ES-I3 (cell line): ENCODE results near the gene CNIH2.
A peak's percentile ranks its signal among the peaks of the same experiment; 100 is the strongest.
"Not testable (repeated sequence)": the region's sequence is repeated elsewhere in the genome, so short reads cannot be mapped to it uniquely, and the experiment has no call there.

Source experiments
- H3K36me3 ChIP-seq: 2 replicates; pipeline ENCODE4 v1.6.1; 2013; ENCODE audit warnings: mild to moderate bottlenecking, low read length, control low read depth, moderate library complexity; ENCODE audit not compliant: insufficient read depth
- H3K4me1 ChIP-seq: 2 replicates; pipeline ENCODE4 v1.6.1; 2013; ENCODE audit warnings: mild to moderate bottlenecking, control low read depth, low read length; ENCODE audit not compliant: insufficient read depth
- H3K9ac ChIP-seq: 2 replicates; pipeline ENCODE4 v1.6.1; 2013; ENCODE audit warnings: low read depth, mild to moderate bottlenecking, low read length, moderate library complexity
- H3K9me3 ChIP-seq: 2 replicates; pipeline ENCODE4 v1.6.1; 2013; ENCODE audit warnings: mild to moderate bottlenecking, low read length, moderate library complexity; ENCODE audit not compliant: control insufficient read depth, insufficient read depth

Gene CNIH2

DNA sequence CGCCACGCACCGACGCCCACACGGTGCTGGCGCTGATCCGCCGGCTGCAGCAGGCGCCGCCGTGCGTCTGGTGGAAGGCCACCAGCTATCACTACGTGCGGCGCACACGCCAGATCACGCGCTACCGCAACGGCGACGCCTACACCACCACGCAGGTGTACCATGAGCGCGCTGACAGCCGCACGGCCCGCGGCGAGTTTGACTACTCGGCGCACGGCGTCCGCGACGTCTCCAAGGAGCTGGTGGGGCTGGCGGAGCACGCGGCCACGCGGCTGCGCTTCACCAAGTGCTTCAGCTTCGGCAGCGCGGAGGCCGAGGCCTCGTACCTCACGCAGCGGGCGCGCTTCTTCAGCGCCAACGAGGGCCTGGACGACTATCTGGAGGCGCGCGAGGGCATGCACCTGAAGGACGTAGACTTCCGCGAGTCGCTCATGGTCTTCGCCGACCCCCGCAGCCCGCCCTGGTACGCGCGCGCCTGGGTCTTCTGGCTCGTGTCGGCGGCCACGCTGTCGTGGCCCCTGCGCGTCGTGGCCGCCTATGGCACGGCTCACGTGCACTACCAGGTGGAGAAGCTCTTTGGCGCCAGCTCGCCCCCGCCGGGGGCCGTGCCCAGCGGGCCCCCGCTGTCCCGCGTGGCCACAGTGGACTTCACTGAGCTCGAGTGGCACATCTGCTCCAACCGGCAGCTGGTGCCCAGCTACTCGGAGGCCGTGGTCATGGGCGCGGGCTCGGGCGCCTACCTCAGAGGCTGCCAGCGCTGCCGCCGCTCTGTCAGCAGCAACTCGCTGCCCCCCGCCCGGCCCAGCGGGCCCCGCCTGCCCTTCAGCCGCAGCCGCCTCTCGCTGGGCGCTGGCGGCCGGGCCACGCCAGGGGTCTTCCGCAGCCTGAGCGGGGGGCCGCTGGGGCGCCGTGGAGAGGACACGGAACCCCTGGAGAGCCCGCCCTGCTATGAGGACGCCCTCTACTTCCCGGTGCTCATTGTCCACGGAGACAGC lies 16.9 kb downstream of the CNIH2 start:
- Histone ChIP-seq H3K9me3 (no peaks in the 10 kb centered on the region), H3K36me3 (no peaks in the 10 kb centered on the region), H3K9ac (no peak overlapping the region)

DNA sequence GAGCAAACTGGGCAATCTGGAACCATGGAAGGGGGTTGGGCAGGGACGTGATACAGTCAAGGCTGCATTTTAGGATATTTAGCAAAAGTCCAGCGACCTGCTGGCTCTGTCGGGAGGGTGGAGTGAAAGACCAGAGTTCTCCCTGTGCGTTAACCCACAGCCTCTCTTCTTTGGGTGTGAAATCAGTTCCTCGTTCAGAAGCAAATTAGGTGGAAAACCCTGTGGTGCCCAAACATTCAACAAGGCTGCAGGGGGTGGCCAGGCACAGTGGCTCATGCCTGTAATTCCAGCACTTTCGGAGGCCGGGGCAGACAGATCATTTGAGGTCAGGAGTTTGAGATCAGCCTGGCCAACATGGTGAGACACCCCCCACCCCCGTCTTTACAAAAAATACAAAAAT lies 19.6 kb downstream of the CNIH2 start:
- Histone ChIP-seq H3K9ac (no peak overlapping the region), H3K9me3 (no peaks in the 10 kb centered on the region), H3K36me3 (no peaks in the 10 kb centered on the region), H3K4me1 (peaks cover 5% of the 10 kb centered on the region; the same call in 1 of the 2 replicates)

More for the DNA sequence above, 16.9 kb downstream of the CNIH2 start:
- H3K4me1 ChIP-seq: peaks cover 11% of the 10 kb centered on the region; the same call in 1 of the 2 replicates

DNA sequence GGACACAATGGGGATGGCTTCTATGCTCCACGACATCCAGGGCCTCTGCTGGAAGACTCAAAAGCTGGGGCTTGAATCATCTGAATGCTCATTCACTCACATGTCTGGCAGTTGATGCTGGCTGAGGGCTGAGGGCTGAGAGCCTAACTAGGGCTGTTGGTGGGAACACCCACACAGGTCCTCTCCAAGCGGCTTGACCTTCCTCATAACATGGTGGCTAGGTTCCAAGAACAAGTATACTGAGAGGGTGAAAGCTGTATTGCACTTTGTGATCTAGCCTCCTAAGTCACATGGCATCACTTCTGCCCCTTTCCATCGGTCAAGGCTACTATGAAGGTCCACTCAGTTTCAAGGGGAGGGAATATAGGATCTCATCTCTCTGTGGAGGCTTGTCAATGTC lies 21.2 kb downstream of the CNIH2 start:
- Histone ChIP-seq H3K4me1 (peaks cover 5% of the 10 kb centered on the region; the same call in 1 of the 2 replicates), H3K9ac (no peak overlapping the region), H3K36me3 (no peaks in the 10 kb centered on the region), H3K9me3 (no peaks in the 10 kb centered on the region)

DNA sequence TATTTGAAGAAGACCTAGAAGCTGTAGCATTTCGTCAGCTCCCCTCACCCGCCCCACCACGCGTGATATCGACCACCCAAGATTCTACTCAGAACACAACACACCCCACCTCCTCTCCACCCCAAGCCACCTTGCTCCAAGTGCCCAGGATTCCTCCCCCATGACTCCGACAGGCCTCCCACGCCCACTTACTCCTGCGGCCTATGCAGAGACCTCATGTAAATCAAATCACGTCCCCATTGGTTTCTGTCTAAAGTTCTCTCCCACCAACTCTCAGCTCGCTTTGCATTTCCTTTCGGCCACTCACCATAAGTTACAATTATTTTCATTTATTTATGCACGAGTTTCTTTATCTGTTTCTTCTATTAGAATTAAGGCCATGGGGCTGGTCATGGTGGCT lies 24.7 kb downstream of the CNIH2 start:
- H3K9me3 ChIP-seq: no peaks in the 10 kb centered on the region
- no peaks in the 10 kb centered on the region for H3K36me3 ChIP-seq
- no peak overlapping the region for H3K9ac ChIP-seq
- H3K4me1 ChIP-seq: peaks cover under 1% of the 10 kb centered on the region; the same call in 1 of the 2 replicates

DNA sequence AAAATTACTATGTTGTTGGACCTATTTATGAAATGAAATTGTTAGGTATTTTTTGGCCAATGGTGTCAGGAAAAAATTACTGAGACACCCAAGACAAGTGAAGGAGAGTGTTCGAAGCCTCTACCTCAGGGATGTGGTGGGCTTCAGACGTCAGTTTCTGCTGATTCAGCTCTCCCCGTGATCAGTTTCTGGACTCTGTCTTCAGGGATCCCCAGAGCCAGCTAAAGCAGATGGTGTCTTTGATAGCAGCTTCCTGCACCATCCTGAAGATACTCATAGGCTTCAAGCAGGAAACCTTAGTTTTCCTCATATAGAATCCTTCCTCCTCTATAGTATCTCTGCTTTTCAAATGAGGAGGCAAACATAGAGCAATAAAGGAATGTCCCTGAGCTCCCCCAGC lies 31.5 kb downstream of the CNIH2 start:
- Histone ChIP-seq H3K4me1 (peaks cover 12% of the 10 kb centered on the region), H3K36me3 (no peaks in the 10 kb centered on the region), H3K9me3 (no peaks in the 10 kb centered on the region), H3K9ac (no peak overlapping the region)

DNA sequence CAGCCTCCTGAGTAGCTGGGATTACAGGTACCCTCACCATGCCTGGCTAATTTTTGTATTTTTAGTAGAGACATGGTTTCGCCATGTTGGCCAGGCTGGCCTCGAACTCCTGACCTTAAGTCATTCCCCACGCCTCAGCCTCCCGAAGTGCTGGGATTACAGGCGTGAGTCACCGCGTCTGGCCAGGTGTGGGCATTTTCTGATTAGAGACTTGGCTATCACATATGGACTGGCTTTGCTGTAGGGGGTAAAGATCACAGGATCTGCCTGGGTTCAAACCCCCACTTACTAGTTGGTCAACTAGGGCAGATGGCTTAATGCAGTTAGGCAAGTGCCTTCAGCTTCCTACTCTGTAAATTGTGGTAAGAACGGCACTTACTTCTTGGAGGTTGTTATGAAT lies 32.3 kb downstream of the CNIH2 start:
- peaks cover 14% of the 10 kb centered on the region for H3K4me1 ChIP-seq
- H3K9ac ChIP-seq: no peak overlapping the region
- no peaks in the 10 kb centered on the region for H3K36me3 ChIP-seq
- no peaks in the 10 kb centered on the region for H3K9me3 ChIP-seq

DNA sequence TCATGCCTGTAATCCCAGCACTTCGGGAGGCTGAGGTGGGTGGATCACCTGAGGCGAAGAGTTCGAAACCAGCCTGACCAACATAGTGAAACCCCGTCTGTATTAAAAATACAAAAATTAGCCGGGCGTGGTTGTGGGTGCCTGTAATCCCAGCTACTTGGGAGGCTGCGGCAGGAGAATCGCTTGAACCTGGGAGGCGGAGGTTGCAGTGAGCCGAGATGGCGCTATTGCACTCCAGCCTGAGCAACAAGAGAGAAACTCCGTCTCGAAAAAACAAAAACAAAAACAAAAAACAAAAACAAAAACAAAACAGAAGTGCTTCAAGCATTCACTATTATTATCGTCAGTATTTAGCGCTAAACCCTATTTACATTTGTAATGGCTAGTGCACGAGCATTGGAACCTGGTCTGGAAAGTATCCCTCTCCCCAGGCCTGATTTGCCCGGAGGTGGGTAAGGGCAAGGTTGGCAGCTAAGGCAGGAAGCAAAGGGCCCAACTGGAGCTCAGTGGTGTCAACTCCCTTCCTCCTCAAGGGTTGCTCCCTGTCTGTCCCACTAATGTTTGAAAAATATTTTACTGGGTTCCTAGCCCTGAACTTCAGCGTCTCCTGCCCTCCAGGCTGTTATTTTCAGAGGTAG lies 32.9 kb downstream of the CNIH2 start:
- H3K36me3 ChIP-seq, H3K9me3 ChIP-seq: not testable (repeated sequence)
- H3K9ac ChIP-seq: peak overlapping the region; percentile 63; the same call in 1 of the 2 replicates
- H3K4me1 ChIP-seq: peaks cover 14% of the 10 kb centered on the region

DNA sequence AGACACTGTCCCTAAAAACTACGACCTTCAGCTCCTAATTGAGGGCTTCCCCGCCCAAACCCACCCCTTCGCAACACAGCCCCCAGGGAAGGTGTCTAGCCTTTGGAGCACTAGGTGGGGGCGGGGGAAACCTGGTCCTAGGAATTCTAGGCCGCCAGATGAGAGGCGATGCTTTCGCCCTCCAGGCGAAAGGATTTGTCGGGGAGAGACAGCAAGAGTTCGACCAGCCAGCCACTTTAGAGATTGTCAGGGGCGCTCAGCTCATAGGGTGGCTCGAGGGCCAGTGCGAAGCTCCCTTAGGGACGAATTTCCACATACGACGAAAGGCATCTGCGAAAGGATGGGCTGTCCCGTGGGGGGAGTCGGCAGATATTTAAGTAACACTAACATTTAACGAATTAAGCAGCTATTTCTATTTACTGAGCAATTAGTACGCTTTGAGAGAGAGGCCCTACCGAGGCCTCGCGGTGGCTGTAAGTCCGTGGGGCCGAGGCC lies 33.5 kb downstream of the CNIH2 start:
- H3K36me3 ChIP-seq: no peaks in the 10 kb centered on the region
- H3K9me3 ChIP-seq: no peaks in the 10 kb centered on the region
- peak overlapping the region; percentile 63 for H3K9ac ChIP-seq
- peaks cover 14% of the 10 kb centered on the region for H3K4me1 ChIP-seq

DNA sequence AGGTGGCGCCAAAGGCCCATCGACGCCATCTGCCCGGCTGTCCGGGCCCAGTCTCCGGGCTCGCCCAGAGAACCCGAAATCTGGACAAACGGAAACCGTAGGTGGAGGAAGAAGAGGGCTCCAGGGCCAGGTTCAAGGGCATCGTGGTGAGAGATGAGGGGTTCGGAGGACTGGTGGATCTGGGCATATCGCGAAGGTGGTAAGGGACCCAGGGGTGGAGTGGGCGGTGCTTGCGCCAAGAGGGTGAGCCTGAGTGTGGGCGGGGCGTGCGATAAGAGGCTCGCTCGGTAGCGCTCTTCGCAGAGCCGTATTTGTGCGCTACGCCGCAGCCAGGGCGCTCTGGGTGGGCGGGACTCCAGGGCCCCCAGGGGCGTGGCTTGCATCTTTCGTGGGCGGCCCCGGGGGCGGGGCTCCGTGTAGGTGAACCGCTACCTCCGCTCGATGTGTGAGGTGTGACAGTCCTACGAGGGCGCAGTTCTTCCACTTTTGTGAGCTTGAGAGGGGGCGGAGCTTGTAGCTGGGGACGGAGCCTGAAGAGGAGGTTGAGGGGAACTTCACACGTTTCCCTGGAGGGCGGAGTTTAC lies 34.1 kb downstream of the CNIH2 start:
- H3K4me1 ChIP-seq: peaks cover 14% of the 10 kb centered on the region
- peak overlapping the region; percentile 63 for H3K9ac ChIP-seq
- no peaks in the 10 kb centered on the region for H3K9me3 ChIP-seq
- no peaks in the 10 kb centered on the region for H3K36me3 ChIP-seq

DNA sequence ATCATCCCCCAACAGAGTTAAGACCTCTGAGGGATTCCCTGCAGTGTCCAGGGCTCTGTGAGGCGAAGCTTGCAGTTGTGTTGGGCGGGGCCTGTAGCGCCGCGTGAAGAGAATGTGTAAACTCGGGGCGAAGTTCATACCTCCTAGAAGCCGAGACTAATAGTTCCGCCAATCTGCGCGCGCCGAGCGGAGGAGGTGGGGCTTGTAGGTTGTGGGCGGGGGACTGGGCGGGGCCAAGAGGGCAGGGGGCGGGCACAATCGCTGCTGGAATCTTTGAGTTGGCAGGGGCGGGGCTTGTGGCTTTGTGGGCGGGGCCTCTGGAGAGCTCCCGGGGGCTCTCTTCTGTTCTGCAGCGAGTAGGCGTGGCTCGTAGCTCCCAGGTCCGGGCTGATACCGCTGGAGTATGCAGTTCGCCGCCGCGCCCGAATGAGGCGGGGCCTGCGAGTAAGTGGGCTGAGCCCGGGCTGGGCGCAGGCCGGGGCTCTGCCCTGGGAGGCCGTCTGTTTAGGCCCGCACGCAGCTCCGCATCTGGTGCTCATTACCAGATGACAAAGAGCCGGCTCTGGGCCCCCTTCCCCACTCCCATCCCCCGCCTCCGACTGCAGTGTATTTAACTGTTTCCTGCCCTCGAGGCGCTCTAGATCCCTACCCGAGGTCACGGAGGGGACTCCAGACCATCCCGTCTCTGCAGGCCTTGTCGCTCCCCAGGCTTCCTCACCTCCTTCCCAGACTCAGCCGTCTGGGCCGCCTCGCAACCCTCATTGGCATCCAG lies 34.8 kb downstream of the CNIH2 start:
- Histone ChIP-seq H3K9ac (peak overlapping the region; percentile 64; the same call in 1 of the 2 replicates), H3K36me3 (no peaks in the 10 kb centered on the region), H3K9me3 (no peaks in the 10 kb centered on the region), H3K4me1 (peaks cover 18% of the 10 kb centered on the region)

DNA sequence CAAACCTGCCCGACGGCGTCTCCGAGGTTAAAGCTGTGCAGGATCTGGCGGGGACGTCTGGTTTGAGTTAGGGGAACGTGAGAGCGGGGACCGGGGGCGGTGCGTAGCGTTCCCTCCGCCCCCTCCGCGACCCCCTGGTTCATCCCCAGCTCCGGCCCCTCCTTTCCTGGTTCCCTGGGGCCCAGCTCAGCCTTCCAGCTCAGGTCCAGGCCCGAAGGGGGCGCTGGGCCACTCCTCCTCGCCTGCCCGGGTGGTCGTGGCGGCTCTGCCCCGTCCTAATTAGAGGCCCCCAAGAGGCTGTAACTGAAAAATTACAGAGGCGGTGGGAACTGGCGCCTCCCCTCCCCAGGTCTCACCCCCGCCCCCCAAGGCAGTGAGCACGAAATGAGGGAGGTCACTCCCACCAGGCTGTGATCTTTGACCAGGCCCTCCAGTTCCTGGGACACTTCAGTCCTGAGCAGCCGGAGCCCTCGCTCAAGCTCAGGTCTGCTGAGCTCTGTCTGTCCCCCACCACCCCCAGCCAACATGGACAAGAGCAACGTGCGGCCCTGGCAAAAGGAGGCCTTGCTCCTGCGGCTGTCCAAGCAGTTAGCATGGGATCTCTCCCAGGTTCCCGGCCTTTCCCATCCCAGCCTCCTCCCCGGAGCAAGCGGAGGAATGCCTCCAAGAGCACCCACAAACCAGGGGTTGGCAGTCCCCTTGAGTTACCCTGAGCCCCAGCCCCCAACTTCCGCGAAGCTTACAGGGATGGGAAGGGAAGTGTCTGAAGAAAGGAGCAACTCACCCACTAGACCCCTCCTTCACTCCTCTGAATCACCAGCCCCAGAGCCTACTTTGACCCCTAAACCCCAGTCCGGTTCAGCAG lies 35.6 kb downstream of the CNIH2 start:
- peak overlapping the region; percentile 64; the same call in 1 of the 2 replicates for H3K9ac ChIP-seq
- H3K4me1 ChIP-seq: peaks cover 26% of the 10 kb centered on the region
- H3K9me3 ChIP-seq: no peaks in the 10 kb centered on the region
- no peaks in the 10 kb centered on the region for H3K36me3 ChIP-seq

DNA sequence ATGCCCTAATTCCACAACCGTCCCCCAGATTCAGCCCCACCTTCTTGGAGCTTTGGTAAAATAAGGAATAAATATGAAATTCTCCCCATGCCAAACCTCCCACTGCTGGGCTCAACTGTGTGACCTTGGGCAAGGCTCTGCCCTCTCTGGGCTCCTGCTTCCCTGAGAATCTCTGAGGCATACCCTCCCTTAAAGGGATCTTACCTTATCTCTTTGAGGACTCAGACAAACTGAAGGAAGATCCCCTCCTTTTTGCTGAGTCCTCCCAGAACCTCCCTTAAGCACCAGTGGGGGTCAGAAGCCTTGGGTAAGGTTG lies 36.2 kb downstream of the CNIH2 start:
- Histone ChIP-seq H3K9ac (peak overlapping the region; percentile 64; the same call in 1 of the 2 replicates), H3K9me3 (no peaks in the 10 kb centered on the region), H3K4me1 (peaks cover 27% of the 10 kb centered on the region)

More for the DNA sequence above, 36.2 kb downstream of the CNIH2 start:
- no peaks in the 10 kb centered on the region for H3K36me3 ChIP-seq
